GM18499 (cell line): Measurements from ENCODE around the gene LDAF1.
"Not testable (repeated sequence)": the region's sequence is repeated elsewhere in the genome, so short reads cannot be mapped to it uniquely, and the experiment has no call there.

Experiments
- ATAC-seq: cut with Tn5 transposase; IDR thresholded peaks from one replicate; pipeline ENCODE4 v1.9.1; 2021; ENCODE audit warnings: moderate number of reproducible peaks; ENCODE audit not compliant: insufficient read depth, unreplicated experiment

Gene LDAF1

DNA sequence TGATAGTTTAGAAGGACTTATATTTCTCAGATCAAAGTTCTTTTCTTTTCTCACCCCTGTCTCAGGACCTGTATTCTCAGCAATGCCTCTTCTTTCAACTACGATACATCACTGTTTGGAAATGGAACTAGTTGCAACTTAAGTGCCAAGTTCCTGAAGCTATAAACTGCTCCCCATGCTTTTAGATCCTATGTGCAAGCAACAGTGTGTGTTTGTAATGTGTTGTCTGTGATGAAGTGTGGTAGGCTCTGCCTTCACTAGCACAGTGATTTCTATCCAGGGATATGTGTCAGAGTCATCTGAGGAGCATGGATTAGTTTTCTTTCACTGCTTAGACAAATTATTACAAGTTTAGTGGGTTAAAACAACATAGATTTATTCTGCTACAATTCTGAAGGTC, 34.5 kb downstream of the LDAF1 start:
- ATAC-seq, result no peak

GRCh38 chr16:21194771-21195301, 36.4 kb downstream of the LDAF1 start:
- no peak for ATAC-seq

- ATAC-seq, result not testable (repeated sequence)
Observed at GRCh38 chr16:21195330-21195729, 36.9 kb downstream of the LDAF1 start.

GRCh38 chr16:21197112-21197511, 38.6 kb downstream of the LDAF1 start:
- no peak for ATAC-seq

DNA sequence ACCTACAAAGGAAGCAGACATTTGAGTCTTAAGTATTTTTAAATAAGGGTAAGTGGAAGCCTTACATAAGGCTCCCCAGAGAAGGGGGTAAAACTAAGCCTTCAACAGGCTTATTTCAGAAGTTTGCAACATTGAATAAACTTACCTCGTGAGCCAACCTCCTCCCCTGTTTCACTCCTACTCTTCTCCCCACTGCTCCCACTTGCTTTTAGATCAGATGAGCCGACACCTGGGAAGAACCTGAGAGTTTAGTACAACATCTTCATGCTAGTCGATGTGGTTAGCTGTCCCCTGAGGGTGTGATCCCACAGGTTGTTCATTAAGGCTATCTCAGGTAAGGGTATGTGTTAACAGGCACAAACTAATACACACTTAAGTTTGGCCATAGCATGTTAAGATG, 39.1 kb downstream of the LDAF1 start:
- ATAC-seq, result no peak

- no peak for ATAC-seq
Observed at GRCh38 chr16:21199607-21200218, 41.2 kb downstream of the LDAF1 start.

DNA sequence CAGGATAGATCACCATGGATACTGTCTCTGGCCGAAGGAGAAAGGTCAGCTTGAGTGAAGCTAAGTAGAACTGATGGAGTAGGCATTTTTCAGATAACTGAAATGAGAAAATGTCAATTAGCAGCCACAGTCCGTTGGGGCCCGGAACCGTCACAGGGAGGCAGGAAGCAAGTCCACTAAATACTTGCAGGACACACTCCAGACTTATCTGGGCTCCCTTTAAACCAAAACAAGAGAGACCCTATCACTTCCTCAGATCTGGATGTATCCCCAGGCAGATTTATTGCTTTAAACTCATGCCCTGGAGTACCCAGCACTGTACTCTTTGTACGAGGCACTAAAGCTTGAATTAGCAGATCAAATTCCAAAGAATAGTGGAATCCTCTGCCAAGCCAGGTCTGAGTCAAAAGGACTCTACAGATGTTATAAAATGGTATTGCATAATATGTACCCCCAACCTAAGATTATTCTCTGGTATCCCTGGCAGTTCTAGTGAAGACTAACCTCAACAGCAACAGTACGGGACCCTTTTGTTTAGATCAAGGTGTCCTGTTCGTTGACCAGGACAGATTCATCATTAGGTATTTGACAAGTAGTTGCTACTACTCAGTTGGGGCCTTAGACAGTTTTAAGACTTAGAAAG, 44.8 kb downstream of the LDAF1 start:
- no peak for ATAC-seq

GRCh38 chr16:21205303-21205702, 46.8 kb downstream of the LDAF1 start:
- ATAC-seq, result no peak

GRCh38 chr16:21206550-21206949, 48.1 kb downstream of the LDAF1 start:
- no peak for ATAC-seq

DNA sequence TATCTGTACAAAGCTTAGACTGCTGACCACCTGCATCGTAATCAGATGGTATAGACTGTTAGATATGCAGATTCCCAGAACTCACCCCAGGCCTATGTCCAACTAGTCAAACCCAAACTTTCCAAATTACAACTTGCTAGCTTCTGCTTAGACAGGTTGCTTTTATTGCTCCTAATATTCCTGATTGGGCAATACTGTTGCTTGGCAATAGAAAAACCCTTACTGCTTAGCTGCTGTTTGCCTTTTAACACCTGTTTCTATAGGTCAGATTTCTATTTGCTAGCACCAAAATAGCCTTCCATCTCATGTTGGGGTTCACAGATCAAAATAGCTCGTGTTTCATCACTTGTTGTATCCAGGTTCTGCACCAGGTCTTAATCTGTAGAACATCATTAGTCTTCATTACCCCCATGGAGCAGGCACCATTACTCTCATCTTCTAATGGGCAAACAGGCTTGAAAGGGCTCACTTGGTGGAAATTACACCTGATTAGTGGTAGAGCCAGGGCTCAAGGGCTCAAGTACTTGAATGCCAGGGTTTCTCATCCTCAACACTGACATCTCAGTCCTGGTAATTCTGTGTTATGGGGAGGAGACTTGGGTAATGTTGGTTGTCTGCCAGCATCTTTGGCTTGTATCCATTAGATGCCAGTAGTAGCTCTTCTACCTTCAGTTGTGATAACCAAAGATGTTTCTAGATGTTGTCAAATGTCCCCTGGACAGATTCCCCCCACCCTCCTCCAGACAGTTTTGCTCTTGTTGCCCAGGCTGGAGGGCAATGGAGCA, 50.2 kb downstream of the LDAF1 start:
- ATAC-seq, result no peak

DNA sequence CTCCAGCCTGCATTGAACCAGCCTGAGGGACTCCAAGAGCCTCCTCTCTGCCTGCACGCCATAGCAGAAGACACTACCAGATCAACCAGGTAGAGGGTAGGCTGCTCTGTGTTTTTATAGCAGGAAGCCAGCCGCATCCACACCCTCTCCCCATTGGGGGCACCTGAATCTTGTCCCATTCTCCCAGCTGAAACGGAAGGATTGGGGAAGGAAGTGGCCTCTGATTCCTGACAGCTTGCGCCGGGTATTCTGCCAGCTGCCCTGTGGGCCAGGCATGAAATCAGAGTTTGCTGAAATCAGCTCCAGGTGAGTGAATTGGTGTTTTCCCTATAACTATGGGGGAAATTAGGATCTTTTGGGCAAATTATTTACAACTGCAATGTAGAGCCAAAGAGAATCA, 53.0 kb downstream of the LDAF1 start, which contains the start of gene ZP2:
Gene ZP2, minus strand, starts transcription at position 89 of the 400 bp plus-strand sequence. Its CDS starts 27 bp downstream, at position 62.
- no peak for ATAC-seq

GRCh38 chr16:21214086-21214485, 55.6 kb downstream of the LDAF1 start:
- no peak for ATAC-seq

- no peak for ATAC-seq
Observed at GRCh38 chr16:21217121-21217520, 58.6 kb downstream of the LDAF1 start.

DNA sequence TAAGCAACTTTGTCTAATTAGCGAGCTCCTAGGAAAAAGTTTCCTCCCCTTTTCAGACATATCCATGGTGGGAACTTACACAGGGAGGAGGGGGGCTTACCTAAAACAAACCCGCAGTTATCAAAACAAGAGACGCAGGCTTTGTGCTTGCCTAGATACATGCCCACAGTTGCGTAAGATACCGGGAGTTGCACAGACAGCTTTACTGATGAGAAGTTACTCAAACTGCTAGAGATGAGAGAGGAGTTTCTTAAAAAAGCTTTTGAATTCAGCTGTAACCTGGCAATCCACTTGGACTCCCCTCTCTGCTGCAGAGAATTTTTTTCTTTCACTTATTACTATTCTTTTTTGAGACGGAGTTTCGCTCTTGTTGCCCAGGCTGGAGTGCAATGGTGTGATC, 59.7 kb downstream of the LDAF1 start:
- no peak for ATAC-seq

DNA sequence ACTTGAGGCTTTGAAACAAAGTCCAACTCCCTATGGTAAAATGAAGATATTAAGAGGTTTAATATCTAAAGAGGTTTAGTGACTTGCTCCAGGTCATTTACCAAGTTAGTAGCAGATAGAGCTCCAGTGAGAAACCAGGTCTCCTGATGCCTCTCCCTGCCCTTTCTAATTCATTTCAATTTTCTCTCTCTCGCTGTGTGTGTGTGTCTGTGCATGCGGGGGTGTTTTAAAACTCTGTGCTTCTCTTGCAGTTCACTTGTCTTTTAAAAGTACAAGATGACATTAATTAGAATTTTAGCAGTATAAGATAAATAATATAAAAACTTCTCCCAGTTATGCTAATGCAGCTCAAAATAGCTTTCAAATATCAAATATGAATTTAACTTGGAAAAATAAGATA, 61.1 kb downstream of the LDAF1 start:
- ATAC-seq, result no peak

GRCh38 chr16:21222495-21223337, 64.2 kb downstream of the LDAF1 start:
- no peak for ATAC-seq

DNA sequence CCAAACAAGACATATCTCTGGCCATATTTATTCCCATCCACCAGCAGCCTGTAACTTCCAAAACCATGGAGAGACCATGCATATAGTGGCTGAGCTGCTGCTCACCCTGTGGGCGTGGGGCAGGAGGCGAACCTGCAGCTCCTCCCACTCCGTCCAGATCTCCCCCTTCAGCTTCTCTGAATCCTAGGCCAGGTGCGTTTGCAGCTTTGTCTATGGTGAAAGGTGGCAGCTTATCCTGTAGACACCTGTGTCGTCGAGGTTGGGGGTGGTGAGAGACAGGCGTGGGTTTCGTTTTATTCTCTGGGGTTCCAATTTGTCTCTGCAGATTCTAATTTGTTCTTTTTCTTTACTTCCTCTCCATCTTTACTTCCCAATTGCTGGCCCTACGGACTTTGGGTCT, 65.3 kb downstream of the LDAF1 start:
- ATAC-seq, result no peak

DNA sequence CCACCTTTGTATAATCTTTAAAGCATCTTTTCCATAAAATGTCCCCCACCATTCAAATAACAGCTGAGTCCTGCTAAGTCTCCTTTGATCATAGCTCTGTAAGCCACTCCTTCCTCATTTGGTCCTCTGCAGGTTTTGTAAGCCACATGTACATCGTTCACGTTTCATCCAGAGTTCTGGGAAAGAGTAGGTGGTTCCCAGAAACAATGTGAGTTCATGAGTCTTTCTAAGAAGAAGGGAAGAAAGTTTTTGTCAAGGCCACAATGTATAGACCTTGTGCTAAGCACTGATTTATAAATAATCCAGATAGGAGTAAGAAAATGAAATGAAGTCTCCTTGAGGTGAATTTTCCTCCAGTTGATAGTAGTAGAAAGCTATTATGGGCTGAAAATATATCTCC, 66.3 kb downstream of the LDAF1 start:
- ATAC-seq, result no peak

- no peak for ATAC-seq
Observed at GRCh38 chr16:21226749-21227148, 68.3 kb downstream of the LDAF1 start.

DNA sequence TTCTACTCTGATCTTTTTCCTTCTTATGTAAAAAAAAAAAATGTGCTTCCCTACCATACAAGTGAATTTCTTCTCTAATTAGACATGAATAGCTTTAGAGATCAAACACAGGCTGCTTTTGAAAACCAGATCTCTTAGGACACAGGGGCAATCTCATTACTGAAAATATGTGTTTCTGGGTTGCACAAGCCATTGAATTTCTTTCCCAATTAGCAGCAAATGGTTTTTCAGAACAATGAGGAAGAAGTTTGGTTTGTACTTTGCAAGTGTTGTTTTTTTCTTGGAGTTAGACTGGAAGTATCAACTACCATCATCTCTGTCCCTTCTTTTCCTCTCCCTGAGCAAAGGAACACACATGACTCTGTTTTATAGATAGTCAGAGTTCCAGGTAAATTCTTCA, 69.4 kb downstream of the LDAF1 start:
- no peak for ATAC-seq
